Hippocampal formation (tissue), 2 donors: ENCODE measurements around the gene VSIG2.
A peak's percentile ranks its signal among the peaks of the same experiment; 100 is the strongest.

Experiments
- DNase-seq, 2 donors: peaks; one replicate each; lab custom pipeline; 2025; lab: John Stamatoyannopoulos, UW

Gene VSIG2

GRCh38 chr11:124748481-124749343, 3.3 kb downstream of the VSIG2 start:
- DNase-seq = no peak

- no peak for DNase-seq
These were observed 4.0 kb downstream of the VSIG2 start for GRCh38 chr11:124748100-124748418.

- DNase-seq = no peak
These were observed 4.5 kb downstream of the VSIG2 start for GRCh38 chr11:124747406-124748099.

GRCh38 chr11:124746621-124747243, 5.3 kb downstream of the VSIG2 start:
- DNase-seq = no peak

- no peak for DNase-seq
These were observed 6.0 kb downstream of the VSIG2 start for GRCh38 chr11:124745835-124746620.

GRCh38 chr11:124745270-124745834, 6.7 kb downstream of the VSIG2 start:
- no peak for DNase-seq

- DNase-seq = no peak
These were observed 9.0 kb downstream of the VSIG2 start for GRCh38 chr11:124743050-124743449.

- DNase-seq = no peak
These were observed 9.5 kb downstream of the VSIG2 start for GRCh38 chr11:124742555-124742954.

GRCh38 chr11:124740277-124740882, 11.7 kb downstream of the VSIG2 start:
- no peak for DNase-seq

- DNase-seq = peak; percentile 53 to 67
These were observed 12.4 kb downstream of the VSIG2 start, which contains the start of gene NRGN for GRCh38 chr11:124739479-124740276. Gene NRGN, plus strand, starts transcription at chr11:124739942. Its CDS starts 143 bp downstream, at chr11:124740085.

GRCh38 chr11:124738713-124739478, 13.2 kb downstream of the VSIG2 start:
- no peak for DNase-seq

GRCh38 chr11:124737638-124738305, 14.3 kb downstream of the VSIG2 start:
- DNase-seq = peak in 1 of 2 donors; percentile 12

GRCh38 chr11:124736736-124737135, 15.3 kb downstream of the VSIG2 start:
- no peak for DNase-seq

GRCh38 chr11:124732230-124732629, 19.8 kb downstream of the VSIG2 start:
- no peak for DNase-seq

- DNase-seq = no peak
These were observed 22.5 kb downstream of the VSIG2 start for GRCh38 chr11:124729571-124729970.

- no peak for DNase-seq
These were observed 23.9 kb downstream of the VSIG2 start for GRCh38 chr11:124728134-124728533.

- no peak for DNase-seq
These were observed 24.6 kb downstream of the VSIG2 start for GRCh38 chr11:124727474-124727873.

GRCh38 chr11:124725719-124726105, 26.3 kb downstream of the VSIG2 start:
- no peak for DNase-seq
